ENCODE measurements around the gene SAPCD1. TPM values are rescaled to one million over a fixed set of nuclear protein-coding genes. Genes with fewer than 3 reads are reported as not detected.

SAPCD1 gene
- total and polyA plus RNA-seq, 2 donors (not counting 3 experiments of a cell fraction or from before 2014, with no cell fraction given) = 1.6 to 11.7 TPM

- Histone ChIP-seq H3K4me2 (ENCODE audit: insufficient read depth, low read length) (no peak overlapping the region), H3K4me1 (ENCODE audit: control insufficient read depth, extremely low read depth, insufficient read depth, low read length) (peaks cover 4% of the 10 kb centered on the region)
- DNase-seq (ENCODE audit: low read depth, low spot score) = no peak
Measured at GRCh38 chr6:31780507-31781243, 18.2 kb downstream of the SAPCD1 start.

DNA sequence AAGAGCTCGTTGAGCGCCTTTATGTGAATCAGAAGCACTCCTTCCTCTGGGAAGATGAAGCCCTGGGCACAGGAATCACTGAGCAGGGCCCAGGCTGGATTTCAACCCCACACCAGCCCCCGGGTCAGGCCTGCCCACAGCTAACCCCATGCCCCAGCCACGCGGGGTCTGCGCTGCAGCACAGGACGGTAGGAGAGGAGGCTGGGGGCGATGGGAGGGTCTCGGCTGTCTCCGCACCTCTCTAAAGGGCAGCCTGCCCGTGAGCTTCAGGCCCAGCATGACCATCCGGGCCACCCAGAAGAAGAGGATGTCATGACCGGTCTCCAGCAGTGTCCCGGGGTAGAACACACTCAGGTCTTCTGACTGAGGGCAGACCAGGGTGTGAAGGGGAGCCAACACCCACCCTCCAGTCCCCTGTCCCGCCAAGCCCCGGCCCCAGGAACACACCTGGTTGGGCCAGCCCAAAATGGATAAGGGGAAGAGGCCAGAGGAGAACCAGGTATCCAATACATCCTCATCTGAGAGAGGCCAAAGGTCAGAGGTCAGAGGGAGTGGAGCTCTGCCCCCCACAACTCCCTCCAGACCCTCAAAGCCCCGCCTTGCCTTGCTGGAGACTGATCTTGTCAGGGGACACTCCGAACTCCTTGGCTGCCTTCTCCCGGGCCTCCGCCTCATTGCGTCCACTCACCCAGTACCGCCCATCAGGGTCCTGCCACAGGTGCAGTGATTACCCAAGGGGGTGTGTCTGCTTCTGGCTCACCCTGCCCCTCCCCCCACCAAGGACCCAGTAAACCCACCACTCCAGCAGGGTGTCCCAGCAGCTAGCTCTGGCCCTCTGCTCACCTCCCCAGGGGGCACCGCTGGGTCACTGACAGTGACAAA, 19.0 kb downstream of the SAPCD1 start:
- no peak overlapping the region for H2AFZ ChIP-seq (ENCODE audit: low read depth, low read length)
- DNase-seq (ENCODE audit: low read depth, low spot score) = no peak
- peaks cover 4% of the 10 kb centered on the region for H3K4me1 ChIP-seq (ENCODE audit: control insufficient read depth, extremely low read depth, insufficient read depth, low read length)
- no peak for TF ChIP-seq GATA2 (IDR thresholded peaks at IDR 0.05; ENCODE audit: insufficient read depth, insufficient read length, low read depth, low read length)
- no peak for TF ChIP-seq FOS (IDR thresholded peaks at IDR 0.05; ENCODE audit: borderline replicate concordance, insufficient read depth, low read length)
- H3K4me2 ChIP-seq (ENCODE audit: insufficient read depth, low read length) = no peak overlapping the region
- no peaks in the 10 kb centered on the region for H3K27me3 ChIP-seq (ENCODE audit: control insufficient read depth in 2 of 2, insufficient read depth in 2 of 2, low read length in 2 of 2)
- dilution Hi-C loops (cut with MboI; ENCODE audit: extremely low pct_ligation_motif_present, low sequenced_read_pairs) = no loop called here
- H3K9me1 ChIP-seq (replicated peaks; ENCODE audit: control insufficient read depth, extremely low read depth, insufficient read depth, low read length) = no peaks in the 10 kb centered on the region
- no peaks in the 10 kb centered on the region for H3K79me2 ChIP-seq (ENCODE audit: control insufficient read depth, insufficient read depth, low read length)
- H3K9me3 ChIP-seq (replicated peaks; ENCODE audit: control insufficient read depth, insufficient read depth, low read length) = no peaks in the 10 kb centered on the region
- ChIA-PET CTCF (no interaction called here), POLR2A (no interaction called here)
- intact Hi-C loops (cut with micrococcal nuclease) = no loop called here
- no peak for FAIRE-seq
- H3K36me3 ChIP-seq (ENCODE audit: control insufficient read depth in 2 of 2, extremely low read depth in 1 of 2, insufficient read depth in 2 of 2, low read length in 2 of 2) = peaks cover 8 to 46% of the 10 kb centered on the region in 2 experiments
- no TSS peak for BruUV-seq (replicated peaks)
- no peak overlapping the region for H3K9ac ChIP-seq (replicated peaks; ENCODE audit: extremely low read depth, insufficient read depth, low read length)
- H4K20me1 ChIP-seq (replicated peaks; ENCODE audit: control insufficient read depth, extremely low read depth, insufficient read depth, low read length) = no peaks in the 10 kb centered on the region
- no peak overlapping the region for H3K27ac ChIP-seq (ENCODE audit: insufficient read depth, low read depth, low read length)
- H3K4me3 ChIP-seq (replicated peaks in 1 of 3; ENCODE audit: insufficient read depth in 1 of 3, low read depth in 1 of 3, low read length in 3 of 3) = no peak overlapping the region

More at GRCh38 chr6:31780507-31781243, 18.2 kb downstream of the SAPCD1 start:
- Histone ChIP-seq H3K9ac (replicated peaks; ENCODE audit: extremely low read depth, insufficient read depth, low read length) (no peak overlapping the region), H3K4me3 (replicated peaks in 1 of 3; ENCODE audit: insufficient read depth in 1 of 3, low read depth in 1 of 3, low read length in 3 of 3) (no peak overlapping the region), H3K9me1 (replicated peaks; ENCODE audit: control insufficient read depth, extremely low read depth, insufficient read depth, low read length) (no peaks in the 10 kb centered on the region), H3K79me2 (ENCODE audit: control insufficient read depth, insufficient read depth, low read length) (no peaks in the 10 kb centered on the region), H2AFZ (ENCODE audit: low read depth, low read length) (no peak overlapping the region), H3K9me3 (replicated peaks; ENCODE audit: control insufficient read depth, insufficient read depth, low read length) (no peaks in the 10 kb centered on the region), H4K20me1 (replicated peaks; ENCODE audit: control insufficient read depth, extremely low read depth, insufficient read depth, low read length) (no peaks in the 10 kb centered on the region), H3K27me3 (ENCODE audit: control insufficient read depth in 2 of 2, insufficient read depth in 2 of 2, low read length in 2 of 2) (no peaks in the 10 kb centered on the region), H3K36me3 (ENCODE audit: control insufficient read depth in 2 of 2, extremely low read depth in 1 of 2, insufficient read depth in 2 of 2, low read length in 2 of 2) (peaks cover 8 to 45% of the 10 kb centered on the region in 2 experiments), H3K27ac (ENCODE audit: insufficient read depth, low read depth, low read length) (no peak overlapping the region)
- TF ChIP-seq JUN (IDR thresholded peaks at IDR 0.05; ENCODE audit: borderline replicate concordance, insufficient read depth, insufficient read length, low read depth) (no peak), POLR2AphosphoS5 (IDR thresholded peaks at IDR 0.05; ENCODE audit: insufficient read depth, low read depth, low read length) (no peak), MAX (IDR thresholded peaks at IDR 0.05; ENCODE audit: insufficient read depth, insufficient read length) (no peak), EZH2 (IDR thresholded peaks at IDR 0.05; ENCODE audit: borderline replicate concordance, low read depth, low read length, severe bottlenecking) (no peak), GATA2 (IDR thresholded peaks at IDR 0.05; ENCODE audit: insufficient read depth, insufficient read length, low read depth, low read length) (no peak), FOS (IDR thresholded peaks at IDR 0.05; ENCODE audit: borderline replicate concordance, insufficient read depth, low read length) (no peak), POLR2A (IDR thresholded peaks at IDR 0.05; ENCODE audit: low read depth, low read length) (no peak)
- FAIRE-seq = no peak
- intact Hi-C loops (cut with micrococcal nuclease) = no loop called here
- dilution Hi-C loops (cut with MboI; ENCODE audit: extremely low pct_ligation_motif_present, low sequenced_read_pairs) = no loop called here
- ChIA-PET POLR2A (no interaction called here), CTCF (interaction anchor here (0.9 to 2.3 kb wide), 2 partner anchors 10 to 11 kb away, joined by 3 to 14 read pairs; no protein-coding TSS in a partner anchor)
- BruUV-seq (replicated peaks) = no TSS peak

All from endothelial cell of umbilical vein (primary cell).